HG03469 (cell line): Measurements from ENCODE around the gene TMEM72.

Experiments used
- ATAC-seq: cut with Tn5 transposase; IDR thresholded peaks from one replicate; pipeline ENCODE4 v1.9.1; 2021; ENCODE audit warnings: mild to moderate bottlenecking, moderate library complexity, moderate number of reproducible peaks; ENCODE audit not compliant: unreplicated experiment

TMEM72 gene

GRCh38 chr10:44916429-44916828 lies 5.3 kb downstream of the TMEM72 start:
- no peak for ATAC-seq

- no peak for ATAC-seq
Measured at GRCh38 chr10:44917848-44918247, 6.7 kb downstream of the TMEM72 start.

- ATAC-seq, result no peak
Measured at GRCh38 chr10:44920252-44920651, 9.1 kb downstream of the TMEM72 start.

- no peak for ATAC-seq
Measured at GRCh38 chr10:44921061-44921460, 9.9 kb downstream of the TMEM72 start.

- ATAC-seq, result no peak
Measured at GRCh38 chr10:44921506-44921905, 10.4 kb downstream of the TMEM72 start.

- ATAC-seq, result no peak
Measured at GRCh38 chr10:44922021-44922420, 10.9 kb downstream of the TMEM72 start.

- ATAC-seq, result no peak
Measured at GRCh38 chr10:44922796-44923545, 11.8 kb downstream of the TMEM72 start.

GRCh38 chr10:44923611-44924010 lies 12.5 kb downstream of the TMEM72 start:
- no peak for ATAC-seq

GRCh38 chr10:44924261-44925040 lies 13.3 kb downstream of the TMEM72 start:
- ATAC-seq, result no peak

- no peak for ATAC-seq
Measured at GRCh38 chr10:44925224-44925623, 14.1 kb downstream of the TMEM72 start.

- ATAC-seq, result no peak
Measured at GRCh38 chr10:44925811-44926750, 14.9 kb downstream of the TMEM72 start.

- ATAC-seq, result no peak
Measured at GRCh38 chr10:44926751-44927351, 15.7 kb downstream of the TMEM72 start.

GRCh38 chr10:44927352-44927751 lies 16.2 kb downstream of the TMEM72 start:
- ATAC-seq, result no peak

GRCh38 chr10:44928462-44928861 lies 17.3 kb downstream of the TMEM72 start:
- ATAC-seq, result no peak

GRCh38 chr10:44929356-44930255 lies 18.5 kb downstream of the TMEM72 start:
- ATAC-seq, result no peak

- no peak for ATAC-seq
Measured at GRCh38 chr10:44930904-44931620, 19.9 kb downstream of the TMEM72 start.

- ATAC-seq, result no peak
Measured at GRCh38 chr10:44931621-44932516, 20.7 kb downstream of the TMEM72 start.
